Activated naive CD8-positive, alpha-beta T cell (primary cell): Measurements from ENCODE around the gene MDM2.

Experiments used
- H3K27ac Mint-ChIP-seq: one replicate; pipeline ENCODE4 v1.8.0; 2021; ENCODE audit warnings: mixed read lengths
- H3K27me3 Mint-ChIP-seq: one replicate; pipeline ENCODE4 v1.8.0; 2021; ENCODE audit warnings: mixed read lengths
- H3K36me3 Mint-ChIP-seq: one replicate; pipeline ENCODE4 v1.8.0; 2021; ENCODE audit warnings: mixed read lengths
- H3K4me1 Mint-ChIP-seq: one replicate; pipeline ENCODE4 v1.8.0; 2021; ENCODE audit warnings: low read depth, mixed read lengths
- H3K4me3 Mint-ChIP-seq: one replicate; pipeline ENCODE4 v1.8.0; 2021; ENCODE audit warnings: mild to moderate bottlenecking, mixed read lengths
- H3K9me3 Mint-ChIP-seq: one replicate; pipeline ENCODE4 v1.8.0; 2021; ENCODE audit warnings: low read depth, mixed read lengths

MDM2 gene

GRCh38 chr12:68877583-68877982, 69.6 kb downstream of the MDM2 start:
- no peak overlapping the region for H3K27ac Mint-ChIP-seq
- H3K27me3 Mint-ChIP-seq, result peaks cover 2% of the 10 kb centered on the region
- H3K4me1 Mint-ChIP-seq, result no peaks in the 10 kb centered on the region
- no peak overlapping the region for H3K4me3 Mint-ChIP-seq
- H3K9me3 Mint-ChIP-seq, result peaks cover 9% of the 10 kb centered on the region
- peaks cover 11% of the 10 kb centered on the region for H3K36me3 Mint-ChIP-seq

GRCh38 chr12:68878283-68878682, 70.3 kb downstream of the MDM2 start:
- Mint-ChIP-seq H3K36me3 (peaks cover 11% of the 10 kb centered on the region), H3K27me3 (peaks cover 2% of the 10 kb centered on the region), H3K27ac (no peak overlapping the region), H3K4me3 (no peak overlapping the region), H3K4me1 (no peaks in the 10 kb centered on the region), H3K9me3 (peaks cover 9% of the 10 kb centered on the region)

GRCh38 chr12:68878846-68879245, 70.9 kb downstream of the MDM2 start:
- H3K36me3 Mint-ChIP-seq, result peaks cover 11% of the 10 kb centered on the region
- no peak overlapping the region for H3K4me3 Mint-ChIP-seq
- H3K27me3 Mint-ChIP-seq, result peaks cover 2% of the 10 kb centered on the region
- no peaks in the 10 kb centered on the region for H3K4me1 Mint-ChIP-seq
- H3K27ac Mint-ChIP-seq, result no peak overlapping the region
- H3K9me3 Mint-ChIP-seq, result peaks cover 9% of the 10 kb centered on the region

DNA sequence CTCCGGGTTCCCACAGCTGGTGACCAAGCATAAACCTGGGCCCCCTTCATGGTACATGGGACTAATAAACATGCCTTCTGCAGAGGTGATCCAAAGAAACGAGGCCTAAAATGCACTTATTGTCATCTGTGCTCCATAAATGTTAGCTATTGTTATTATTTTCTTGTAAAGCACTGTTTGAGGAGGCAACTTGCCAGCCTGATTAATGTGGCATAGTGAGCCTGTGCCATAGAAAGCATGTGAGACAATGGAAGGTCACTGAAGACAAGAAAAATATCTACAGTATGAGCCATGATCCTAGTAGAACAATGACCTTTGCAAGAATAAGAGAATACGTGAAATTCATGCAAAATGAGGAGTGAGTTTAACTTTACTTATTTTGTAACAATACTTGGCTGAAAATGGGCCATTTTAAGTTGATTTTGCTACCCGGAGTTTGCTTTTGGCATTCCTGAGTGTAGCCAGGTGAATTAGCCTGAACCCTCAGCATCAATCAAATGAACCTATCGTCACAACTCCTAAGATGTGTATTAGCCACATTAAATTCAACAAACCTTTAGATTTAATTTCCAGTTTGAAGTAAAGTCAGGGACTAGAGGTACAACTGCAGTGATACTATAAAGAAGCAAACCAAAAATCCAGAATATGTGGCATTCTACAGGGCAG, 72.8 kb downstream of the MDM2 start:
- H3K9me3 Mint-ChIP-seq, result peaks cover 9% of the 10 kb centered on the region
- no peak overlapping the region for H3K27ac Mint-ChIP-seq
- no peaks in the 10 kb centered on the region for H3K4me1 Mint-ChIP-seq
- H3K27me3 Mint-ChIP-seq, result no peaks in the 10 kb centered on the region
- H3K4me3 Mint-ChIP-seq, result no peak overlapping the region
- peaks cover 12% of the 10 kb centered on the region for H3K36me3 Mint-ChIP-seq

- Mint-ChIP-seq H3K9me3 (peaks cover 9% of the 10 kb centered on the region), H3K4me3 (no peak overlapping the region), H3K36me3 (peaks cover 12% of the 10 kb centered on the region), H3K27me3 (peaks cover 1% of the 10 kb centered on the region), H3K27ac (no peak overlapping the region), H3K4me1 (no peaks in the 10 kb centered on the region)
Observed at GRCh38 chr12:68882251-68882964, 74.4 kb downstream of the MDM2 start.

DNA sequence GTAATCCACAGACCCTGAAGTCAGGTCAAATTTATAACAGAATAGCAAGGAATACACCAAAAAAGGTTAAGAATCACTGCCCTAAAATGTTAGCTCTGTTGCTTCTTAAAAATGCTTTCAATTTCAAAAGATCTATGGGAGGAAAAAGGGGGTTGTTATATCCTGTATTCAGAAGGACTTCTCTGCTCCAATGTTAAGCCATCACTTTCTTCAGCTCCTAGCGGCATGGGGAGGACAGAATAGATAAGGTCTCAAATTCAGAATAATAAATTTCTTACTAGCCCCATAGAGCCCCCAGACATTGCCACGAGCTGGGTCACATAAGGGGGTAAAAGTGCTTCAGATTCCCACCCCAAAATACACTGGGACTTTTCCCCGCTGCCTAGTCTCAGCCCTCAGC, 75.2 kb downstream of the MDM2 start:
- peaks cover 9% of the 10 kb centered on the region for H3K36me3 Mint-ChIP-seq
- peaks cover 9% of the 10 kb centered on the region for H3K9me3 Mint-ChIP-seq
- H3K27ac Mint-ChIP-seq, result no peak overlapping the region
- peaks cover 1% of the 10 kb centered on the region for H3K27me3 Mint-ChIP-seq
- peaks cover 5% of the 10 kb centered on the region for H3K4me1 Mint-ChIP-seq
- H3K4me3 Mint-ChIP-seq, result no peak overlapping the region

DNA sequence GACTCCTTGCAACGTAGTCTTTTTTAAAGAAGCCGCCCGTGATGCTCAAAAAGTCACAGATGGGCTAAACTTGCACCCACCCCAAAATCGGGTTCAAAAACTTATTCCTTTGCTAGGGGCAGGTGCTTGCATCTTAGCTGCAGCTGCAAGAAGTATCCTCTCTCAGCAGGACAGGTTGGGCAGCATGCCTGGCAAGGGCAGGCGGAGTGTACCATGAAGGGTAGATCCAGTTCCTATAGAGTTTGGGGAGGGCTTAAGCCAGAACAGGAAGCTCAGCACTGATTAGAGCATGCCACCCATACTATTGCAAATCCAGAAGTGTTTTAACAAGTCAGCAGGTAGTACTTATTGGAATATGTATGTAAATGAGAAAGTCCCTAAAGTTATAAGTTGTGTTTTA, 76.3 kb downstream of the MDM2 start:
- Mint-ChIP-seq H3K4me1 (peaks cover 10% of the 10 kb centered on the region), H3K4me3 (no peak overlapping the region), H3K27me3 (peaks cover 1% of the 10 kb centered on the region), H3K27ac (no peak overlapping the region), H3K9me3 (peaks cover 4% of the 10 kb centered on the region), H3K36me3 (peaks cover 6% of the 10 kb centered on the region)

- H3K27me3 Mint-ChIP-seq, result peaks cover 1% of the 10 kb centered on the region
- H3K36me3 Mint-ChIP-seq, result peaks cover 6% of the 10 kb centered on the region
Observed at GRCh38 chr12:68885381-68885780, 77.4 kb downstream of the MDM2 start.

DNA sequence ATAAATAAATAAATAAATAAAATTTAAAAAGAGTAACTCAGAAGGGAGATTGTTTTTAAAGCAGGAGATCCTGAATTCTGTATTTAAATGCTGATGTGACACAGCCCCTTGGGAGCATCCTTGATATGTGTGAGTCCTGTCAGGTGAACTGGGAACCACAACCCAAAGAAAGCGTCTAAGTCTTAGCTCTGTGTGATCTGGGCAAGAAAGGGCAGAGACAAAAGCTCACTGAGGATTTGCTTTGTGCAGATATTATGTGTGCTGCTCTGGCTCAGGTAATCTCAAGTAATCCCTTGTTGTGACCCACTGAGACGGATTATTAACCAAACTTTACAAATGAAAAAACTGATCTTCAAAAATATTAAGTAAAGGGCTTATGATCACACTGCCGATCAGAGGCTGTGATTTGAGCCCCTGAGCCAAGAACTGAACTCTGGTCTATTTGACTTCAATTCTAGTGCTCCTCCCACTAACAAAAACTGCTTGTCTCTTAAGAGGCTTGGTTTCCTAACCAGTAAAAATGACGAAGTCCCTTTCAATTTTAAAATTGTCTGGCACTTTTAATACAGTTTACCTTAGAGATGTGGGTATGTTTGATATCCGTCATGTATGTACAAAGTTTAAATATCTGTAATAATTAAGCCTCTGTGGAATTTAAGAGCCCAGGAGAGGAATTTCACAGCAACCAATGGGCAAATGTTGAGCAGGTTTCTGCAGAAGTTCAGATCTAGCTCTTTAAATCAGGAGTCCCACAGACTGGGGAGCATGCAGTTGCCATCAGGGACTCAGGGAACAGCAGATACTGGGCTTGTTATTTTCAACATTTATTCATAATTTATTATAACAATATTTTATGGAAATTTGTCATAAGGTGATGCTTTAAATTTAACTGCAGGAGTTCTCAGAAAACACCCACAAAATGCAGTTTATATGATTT, 78.9 kb downstream of the MDM2 start:
- H3K27me3 Mint-ChIP-seq, result peaks cover 1% of the 10 kb centered on the region
- H3K36me3 Mint-ChIP-seq, result peaks cover 6% of the 10 kb centered on the region
- H3K4me1 Mint-ChIP-seq, result peaks cover 17% of the 10 kb centered on the region
- H3K27ac Mint-ChIP-seq, result no peak overlapping the region
- peaks cover 4% of the 10 kb centered on the region for H3K9me3 Mint-ChIP-seq
- H3K4me3 Mint-ChIP-seq, result no peak overlapping the region

More at GRCh38 chr12:68885381-68885780, 77.4 kb downstream of the MDM2 start:
- no peak overlapping the region for H3K27ac Mint-ChIP-seq
- peaks cover 4% of the 10 kb centered on the region for H3K9me3 Mint-ChIP-seq
- H3K4me3 Mint-ChIP-seq, result no peak overlapping the region
- peaks cover 10% of the 10 kb centered on the region for H3K4me1 Mint-ChIP-seq

- Mint-ChIP-seq H3K4me1 (peaks cover 22% of the 10 kb centered on the region), H3K27ac (no peak overlapping the region), H3K27me3 (peaks cover 3% of the 10 kb centered on the region), H3K36me3 (peaks cover 3% of the 10 kb centered on the region), H3K9me3 (no peaks in the 10 kb centered on the region), H3K4me3 (no peak overlapping the region)
Observed at GRCh38 chr12:68887641-68888040, 79.7 kb downstream of the MDM2 start.

DNA sequence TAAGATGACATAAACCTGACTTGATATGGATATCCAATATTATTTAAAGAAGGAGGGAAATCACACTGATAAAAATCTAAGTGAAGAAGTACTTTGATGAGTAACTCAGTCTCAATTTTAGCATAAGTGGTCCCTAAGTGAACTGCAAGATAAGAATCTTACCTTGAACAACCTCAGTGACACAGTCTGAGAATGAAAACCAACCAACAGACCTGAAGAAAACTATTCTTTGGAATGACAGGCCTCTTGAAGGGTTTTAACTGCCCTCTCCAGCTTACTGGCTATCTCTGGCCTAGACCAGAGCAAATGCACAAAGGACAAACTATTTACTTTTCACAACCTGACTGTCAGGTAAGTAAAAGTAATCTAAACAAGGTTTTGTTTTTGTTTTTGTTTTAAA, 80.3 kb downstream of the MDM2 start:
- peaks cover 22% of the 10 kb centered on the region for H3K4me1 Mint-ChIP-seq

DNA sequence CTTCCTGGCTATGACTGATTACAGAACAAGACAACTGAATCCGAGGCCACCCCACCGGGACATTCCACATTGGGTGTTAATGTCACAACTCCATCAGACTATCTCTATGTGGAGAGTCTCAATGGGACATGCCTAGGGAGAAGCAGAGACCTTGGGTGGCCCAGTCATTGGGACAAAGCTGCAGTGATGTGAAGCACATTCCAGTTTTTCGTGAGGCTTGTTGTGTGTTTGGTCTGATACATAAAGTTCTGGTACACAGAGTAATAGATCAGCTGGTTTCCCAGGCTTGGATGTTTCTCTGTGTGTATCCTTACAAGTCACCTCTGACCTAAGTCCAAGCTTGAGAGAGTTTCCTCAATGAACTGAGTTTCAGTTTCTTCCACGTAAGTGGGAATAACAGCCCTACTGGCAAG, 82.7 kb downstream of the MDM2 start:
- Mint-ChIP-seq H3K27me3 (peaks cover 3% of the 10 kb centered on the region), H3K27ac (no peak overlapping the region), H3K9me3 (no peaks in the 10 kb centered on the region), H3K4me3 (no peak overlapping the region), H3K36me3 (peaks cover 3% of the 10 kb centered on the region), H3K4me1 (peaks cover 22% of the 10 kb centered on the region)

More for the DNA sequence above, 80.3 kb downstream of the MDM2 start:
- H3K27ac Mint-ChIP-seq, result no peak overlapping the region
- H3K4me3 Mint-ChIP-seq, result no peak overlapping the region
- peaks cover 3% of the 10 kb centered on the region for H3K36me3 Mint-ChIP-seq
- H3K9me3 Mint-ChIP-seq, result no peaks in the 10 kb centered on the region
- H3K27me3 Mint-ChIP-seq, result peaks cover 3% of the 10 kb centered on the region

DNA sequence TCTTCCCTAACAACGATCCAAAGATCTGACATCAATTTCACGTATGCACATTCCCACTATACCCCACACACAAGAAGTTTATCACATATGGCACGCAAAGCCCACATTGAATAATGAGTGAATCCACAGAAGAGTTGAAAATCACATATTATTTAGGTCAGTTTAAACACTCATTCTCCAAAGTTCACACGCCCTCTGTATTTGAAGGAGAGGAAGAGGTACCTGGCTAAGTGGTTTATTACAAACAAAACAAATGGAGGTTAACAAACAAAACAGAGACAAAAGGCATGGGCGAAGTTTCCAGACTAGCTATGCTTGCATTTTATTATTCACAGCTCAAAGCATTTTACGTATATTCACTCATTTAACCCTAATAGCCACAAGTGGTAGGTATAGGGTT, 83.2 kb downstream of the MDM2 start:
- Mint-ChIP-seq H3K4me1 (peaks cover 22% of the 10 kb centered on the region), H3K36me3 (peaks cover 3% of the 10 kb centered on the region), H3K27ac (no peak overlapping the region), H3K9me3 (no peaks in the 10 kb centered on the region), H3K27me3 (peaks cover 3% of the 10 kb centered on the region), H3K4me3 (no peak overlapping the region)

GRCh38 chr12:68893201-68893600, 85.2 kb downstream of the MDM2 start:
- Mint-ChIP-seq H3K9me3 (no peaks in the 10 kb centered on the region), H3K27ac (no peak overlapping the region), H3K4me1 (peaks cover 16% of the 10 kb centered on the region), H3K27me3 (peaks cover 2% of the 10 kb centered on the region), H3K4me3 (no peak overlapping the region), H3K36me3 (peaks cover 3% of the 10 kb centered on the region)

GRCh38 chr12:68893741-68894140, 85.8 kb downstream of the MDM2 start:
- Mint-ChIP-seq H3K4me1 (peaks cover 12% of the 10 kb centered on the region), H3K9me3 (no peaks in the 10 kb centered on the region), H3K27ac (no peak overlapping the region), H3K36me3 (peaks cover 3% of the 10 kb centered on the region), H3K27me3 (peaks cover 2% of the 10 kb centered on the region), H3K4me3 (no peak overlapping the region)
